GM12892 (cell line): ENCODE results near the gene TRAPPC2.

ENCODE experiments used
- POLR2A ChIP-seq: IDR thresholded peaks from 2 replicates; pipeline ENCODE4 v1.6.1; 2011; ENCODE audit warnings: low read depth, low read length, control low read depth
- POLR2AphosphoS5 ChIP-seq: IDR thresholded peaks from 2 replicates; pipeline ENCODE4 v1.6.1; 2011; ENCODE audit warnings: low read depth, low read length, control low read depth

- TF ChIP-seq POLR2AphosphoS5 (no peak), POLR2A (no peak)
Measured at GRCh38 chrX:13685126-13685763, 49.2 kb downstream of the TRAPPC2 start.
